Vagina (tissue), 2 donors: ENCODE measurements around the gene SLC29A1.

Experiments
- POLR2A ChIP-seq, 2 donors: fragments of 450-650 bp; IDR thresholded peaks; one replicate each; pipeline ENCODE4 v1.6.1; 2017; ENCODE audit warnings: antibody characterized with exemption in 2 of 2, mild to moderate bottlenecking in 2 of 2, moderate library complexity in 2 of 2
- TF ChIP-seq, protein P1 (sequence below), 3 experiments: fragments of 450-650 bp in 2 of 3; fragments of 200-600 bp in 1 of 3; sonication (generic) in 1 of 3; IDR thresholded peaks; one replicate each; pipeline ENCODE4 v1.5.1; 2017 to 2019; ENCODE audit warnings: antibody characterized with exemption in 3 of 3, mild to moderate bottlenecking in 2 of 3, moderate library complexity in 2 of 3

- TF ChIP-seq, protein P1, sequence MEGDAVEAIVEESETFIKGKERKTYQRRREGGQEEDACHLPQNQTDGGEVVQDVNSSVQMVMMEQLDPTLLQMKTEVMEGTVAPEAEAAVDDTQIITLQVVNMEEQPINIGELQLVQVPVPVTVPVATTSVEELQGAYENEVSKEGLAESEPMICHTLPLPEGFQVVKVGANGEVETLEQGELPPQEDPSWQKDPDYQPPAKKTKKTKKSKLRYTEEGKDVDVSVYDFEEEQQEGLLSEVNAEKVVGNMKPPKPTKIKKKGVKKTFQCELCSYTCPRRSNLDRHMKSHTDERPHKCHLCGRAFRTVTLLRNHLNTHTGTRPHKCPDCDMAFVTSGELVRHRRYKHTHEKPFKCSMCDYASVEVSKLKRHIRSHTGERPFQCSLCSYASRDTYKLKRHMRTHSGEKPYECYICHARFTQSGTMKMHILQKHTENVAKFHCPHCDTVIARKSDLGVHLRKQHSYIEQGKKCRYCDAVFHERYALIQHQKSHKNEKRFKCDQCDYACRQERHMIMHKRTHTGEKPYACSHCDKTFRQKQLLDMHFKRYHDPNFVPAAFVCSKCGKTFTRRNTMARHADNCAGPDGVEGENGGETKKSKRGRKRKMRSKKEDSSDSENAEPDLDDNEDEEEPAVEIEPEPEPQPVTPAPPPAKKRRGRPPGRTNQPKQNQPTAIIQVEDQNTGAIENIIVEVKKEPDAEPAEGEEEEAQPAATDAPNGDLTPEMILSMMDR (IDR thresholded peaks at IDR 0.05): no peak
- TF ChIP-seq POLR2A (IDR thresholded peaks at IDR 0.05): no peak
These were observed 1.5 kb downstream of the SLC29A1 start for GRCh38 chr6:44224965-44225305.
